ENCODE data around the gene TMTC1. TPM values are rescaled to one million over a fixed set of nuclear protein-coding genes. Genes with fewer than 3 reads are reported as not detected.

TMTC1 gene
- total RNA-seq, 2 donors from 2014 or later = 76.3 to 160 TPM

- Histone ChIP-seq H3K4me1 (ENCODE audit: control insufficient read depth in 1 of 2, low read depth in 2 of 2) (no peaks in the 10 kb centered on the region), H3K36me3 (no peaks in the 10 kb centered on the region), H3K4me3 (no peak overlapping the region), H3K9me3 (no peaks in the 10 kb centered on the region), H3K27me3 (replicated peaks; ENCODE audit: insufficient read depth) (no peaks in the 10 kb centered on the region), H3K27ac (no peak overlapping the region)
- no peak for DNase-seq (ENCODE audit: low spot score)
- no peak for ATAC-seq (ENCODE audit: insufficient number of reproducible peaks, low FRiP score, low read depth)
- no peak for TF ChIP-seq CTCF (IDR thresholded peaks at IDR 0.05)
Measured at GRCh38 chr12:29499235-29499634, 284.5 kb downstream of the TMTC1 start.

GRCh38 chr12:29497588-29497987, 286.2 kb downstream of the TMTC1 start, which contains the start of gene OVCH1:
Gene OVCH1 (minus strand): TSS chr12:29497686. CDS start chr12:29497686, 0 bp downstream.
- no peak for ATAC-seq (ENCODE audit: insufficient number of reproducible peaks, low FRiP score, low read depth)
- no peak for TF ChIP-seq CTCF (IDR thresholded peaks at IDR 0.05)
- no peaks in the 10 kb centered on the region for H3K36me3 ChIP-seq
- H3K4me1 ChIP-seq (ENCODE audit: control insufficient read depth in 1 of 2, low read depth in 2 of 2) = no peaks in the 10 kb centered on the region
- H3K27ac ChIP-seq = no peak within 1 kb of the TSS
- no peaks in the 10 kb centered on the region for H3K27me3 ChIP-seq (replicated peaks; ENCODE audit: insufficient read depth)
- no peak for DNase-seq (ENCODE audit: low spot score)
- no peaks in the 10 kb centered on the region for H3K9me3 ChIP-seq
- H3K4me3 ChIP-seq = no peak within 1 kb of the TSS

GRCh38 chr12:29492891-29493290, 290.9 kb downstream of the TMTC1 start:
- Histone ChIP-seq H3K27me3 (replicated peaks; ENCODE audit: insufficient read depth) (no peaks in the 10 kb centered on the region), H3K36me3 (no peaks in the 10 kb centered on the region), H3K27ac (no peak overlapping the region), H3K9me3 (no peaks in the 10 kb centered on the region), H3K4me1 (ENCODE audit: control insufficient read depth in 1 of 2, low read depth in 2 of 2) (no peaks in the 10 kb centered on the region), H3K4me3 (no peak overlapping the region)
- ATAC-seq (ENCODE audit: insufficient number of reproducible peaks, low FRiP score, low read depth) (no peak), DNase-seq (ENCODE audit: low spot score) (no peak)
- TF ChIP-seq CTCF (IDR thresholded peaks at IDR 0.05) = no peak

- Histone ChIP-seq H3K27ac (no peak overlapping the region), H3K4me1 (ENCODE audit: control insufficient read depth in 1 of 2, low read depth in 2 of 2) (no peaks in the 10 kb centered on the region), H3K36me3 (no peaks in the 10 kb centered on the region), H3K27me3 (replicated peaks; ENCODE audit: insufficient read depth) (no peaks in the 10 kb centered on the region), H3K9me3 (no peaks in the 10 kb centered on the region), H3K4me3 (no peak overlapping the region)
- DNase-seq (ENCODE audit: low spot score) (no peak), ATAC-seq (ENCODE audit: insufficient number of reproducible peaks, low FRiP score, low read depth) (no peak)
- TF ChIP-seq CTCF (IDR thresholded peaks at IDR 0.05) = no peak
Measured at GRCh38 chr12:29486972-29487371, 296.8 kb downstream of the TMTC1 start.

GRCh38 chr12:29463198-29463597, 320.5 kb downstream of the TMTC1 start:
- Histone ChIP-seq H3K9me3 (no peaks in the 10 kb centered on the region), H3K4me3 (no peak overlapping the region), H3K27me3 (replicated peaks; ENCODE audit: insufficient read depth) (no peaks in the 10 kb centered on the region), H3K4me1 (ENCODE audit: control insufficient read depth in 1 of 2, low read depth in 2 of 2) (no peaks in the 10 kb centered on the region), H3K36me3 (no peaks in the 10 kb centered on the region), H3K27ac (no peak overlapping the region)
- no peak for ATAC-seq (ENCODE audit: insufficient number of reproducible peaks, low FRiP score, low read depth)
- no peak for TF ChIP-seq CTCF (IDR thresholded peaks at IDR 0.05)
- DNase-seq (ENCODE audit: low spot score) = no peak
